RWPE1 (cell line): ENCODE data around the gene DTX3.
A peak's percentile ranks its signal among the peaks of the same experiment; 100 is the strongest.
"Not testable (repeated sequence)": the region's sequence is repeated elsewhere in the genome, so short reads cannot be mapped to it uniquely, and the experiment has no call there.

Experiments
- CTCF ChIA-PET: fragments of 350-600 bp; sonication (Branson Sonifier 250); formaldehyde crosslinking; extraction: SDS; loops from one replicate; lab custom pipeline; 2021; lab: Yijun Ruan, JAX
- POLR2A ChIA-PET: fragments of 400-600 bp; formaldehyde crosslinking; extraction: SDS; loops from one replicate; lab custom pipeline; 2020; ENCODE audit warnings: antibody characterized with exemption; ENCODE audit not compliant: low non-redundant PET; lab: Yijun Ruan, JAX
- DNase-seq: peaks from one replicate; pipeline ENCODE4 v3.0.0; 2012; ENCODE audit warnings: low spot score
- H3K27ac ChIP-seq: fragments of 450-650 bp; 2 replicates; pipeline ENCODE4 v1.5.1; 2017
- CTCF ChIP-seq: fragments of 450-650 bp; conservative IDR thresholded peaks from 2 replicates; pipeline ENCODE4 v1.5.1; 2017; ENCODE audit warnings: low read depth, mild to moderate bottlenecking

The DTX3 gene

GRCh38 chr12:57604454-57604991 lies at the start of gene DTX3:
DTX3 (plus strand) TSS chr12:57604824; CDS start chr12:57606518, 1,694 bp downstream.
- TF ChIP-seq CTCF = no peak
- POLR2A ChIA-PET = interaction anchor here (0.6 kb wide), 1 partner anchor 308 kb away, joined by 4 read pairs; no protein-coding TSS in a partner anchor
- DNase-seq = no peak
- CTCF ChIA-PET = interaction anchor here (0.6 to 1.0 kb wide), 2 partner anchors 21 to 51 kb away, joined by 5 to 7 read pairs; no protein-coding TSS in a partner anchor
- peak within 1 kb of the TSS; percentile 72 for H3K27ac ChIP-seq

- POLR2A ChIA-PET = no interaction called here
- DNase-seq = no peak
- CTCF ChIA-PET = no interaction called here
Observed at GRCh38 chr12:57554897-57555296, 49.7 kb upstream of the DTX3 start.

GRCh38 chr12:57558864-57559263 lies 45.8 kb upstream of the DTX3 start:
- no peak for TF ChIP-seq CTCF
- no peak for DNase-seq
- ChIA-PET CTCF (no interaction called here), POLR2A (no interaction called here)
- no peak overlapping the region for H3K27ac ChIP-seq

More at GRCh38 chr12:57554897-57555296, 49.7 kb upstream of the DTX3 start:
- no peak overlapping the region for H3K27ac ChIP-seq
- no peak for TF ChIP-seq CTCF

GRCh38 chr12:57560516-57560915 lies 44.1 kb upstream of the DTX3 start:
- H3K27ac ChIP-seq = no peak overlapping the region
- ChIA-PET CTCF (no interaction called here), POLR2A (no interaction called here)
- DNase-seq = no peak
- no peak for TF ChIP-seq CTCF

- CTCF ChIA-PET, H3K27ac ChIP-seq, POLR2A ChIA-PET, DNase-seq: not testable (repeated sequence)
Observed at GRCh38 chr12:57561117-57561516, 43.5 kb upstream of the DTX3 start.

GRCh38 chr12:57563358-57563757 lies 41.3 kb upstream of the DTX3 start:
- no peak for DNase-seq
- POLR2A ChIA-PET = no interaction called here
- no peak for TF ChIP-seq CTCF
- CTCF ChIA-PET = no interaction called here
- no peak overlapping the region for H3K27ac ChIP-seq

GRCh38 chr12:57564178-57564740 lies 40.4 kb upstream of the DTX3 start:
- DNase-seq = no peak
- no peak for TF ChIP-seq CTCF
- H3K27ac ChIP-seq = no peak overlapping the region
- CTCF ChIA-PET = interaction anchor here (0.6 to 1.1 kb wide), 4 partner anchors 19 to 81 kb away, joined by 3 to 5 read pairs (median 3); partner anchors contain the start of gene B4GALNT1
- POLR2A ChIA-PET = no interaction called here
